HEK293T (cell line): ENCODE data around the gene NEK8.

Experiments
- ARNT ChIP-seq: fragments of 450-650 bp; IDR thresholded peaks from 2 replicates; pipeline ENCODE4 v1.6.1; 2017; ENCODE audit warnings: mild to moderate bottlenecking
- BHLHE40 ChIP-seq: fragments of 450-650 bp; IDR thresholded peaks from 2 replicates; pipeline ENCODE4 v1.6.1; 2016; ENCODE audit warnings: mild to moderate bottlenecking, moderate library complexity, borderline replicate concordance
- CTBP1 ChIP-seq: fragments of 450-650 bp; IDR thresholded peaks from 2 replicates; pipeline ENCODE4 v1.6.1; 2016; ENCODE audit warnings: borderline replicate concordance
- ELF4 ChIP-seq: fragments of 450-650 bp; IDR thresholded peaks from 2 replicates; pipeline ENCODE4 v1.6.1; 2017; ENCODE audit warnings: antibody characterized with exemption
- FOXA1 ChIP-seq: fragments of 450-650 bp; IDR thresholded peaks from 2 replicates; pipeline ENCODE4 v1.6.1; 2016; ENCODE audit warnings: mild to moderate bottlenecking
- FOXK2 ChIP-seq: fragments of 450-650 bp; IDR thresholded peaks from 2 replicates; pipeline ENCODE4 v1.6.1; 2016; ENCODE audit warnings: mild to moderate bottlenecking
- FOXM1 ChIP-seq: fragments of 450-650 bp; IDR thresholded peaks from 2 replicates; pipeline ENCODE4 v1.6.1; 2017; ENCODE audit warnings: mild to moderate bottlenecking, borderline replicate concordance
- HDGF ChIP-seq: fragments of 450-650 bp; IDR thresholded peaks from 2 replicates; pipeline ENCODE4 v1.6.1; 2017; ENCODE audit warnings: antibody characterized with exemption, borderline replicate concordance
- NFRKB ChIP-seq: fragments of 450-650 bp; IDR thresholded peaks from 2 replicates; pipeline ENCODE4 v1.6.1; 2016; ENCODE audit warnings: mild to moderate bottlenecking, moderate library complexity
- SP1 ChIP-seq: fragments of 450-650 bp; IDR thresholded peaks from 2 replicates; pipeline ENCODE4 v1.6.1; 2017
- SUZ12 ChIP-seq: fragments of 450-650 bp; IDR thresholded peaks from 2 replicates; pipeline ENCODE4 v1.6.1; 2016; ENCODE audit warnings: mild to moderate bottlenecking
- TARDBP ChIP-seq: fragments of 450-650 bp; IDR thresholded peaks from 2 replicates; pipeline ENCODE4 v1.6.1; 2016
- TF ChIP-seq, protein P1 (sequence below): fragments of 450-650 bp; IDR thresholded peaks from 2 replicates; pipeline ENCODE4 v1.6.1; 2016

DNA sequence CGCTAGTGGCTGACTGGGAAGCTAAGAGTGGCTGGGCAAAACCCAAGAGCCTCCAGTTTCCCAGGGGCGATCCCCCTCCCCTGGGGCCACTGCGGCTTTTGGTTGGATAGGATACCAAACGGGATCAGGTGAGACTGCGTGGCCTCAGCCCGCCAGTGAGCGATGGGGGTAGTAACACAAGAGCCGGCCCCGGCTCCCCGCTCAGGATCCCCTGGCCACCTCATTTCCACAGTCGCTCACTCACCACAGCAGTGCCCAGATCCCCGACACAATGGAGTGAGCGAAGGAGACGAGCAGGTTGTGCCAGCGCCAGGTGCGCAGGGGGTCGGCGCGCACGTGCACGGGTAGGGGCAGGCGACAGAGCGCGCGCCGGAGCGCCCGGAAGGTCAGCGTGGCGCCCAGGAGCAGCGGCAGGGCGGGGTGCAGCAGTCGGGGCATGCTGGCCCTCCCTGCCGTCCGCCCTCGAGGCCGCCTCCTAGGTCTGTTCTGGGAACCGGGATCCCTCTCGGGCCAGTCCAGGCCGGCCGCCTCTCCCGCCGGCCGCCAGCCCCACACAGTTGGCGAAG lies 2.8 kb upstream of the NEK8 start:
- TF ChIP-seq FOXK2 (no peak), SUZ12 (no peak), SP1 (no peak), FOXA1 (no peak), HDGF (no peak), ELF4 (peak; percentile 17; the same call in 1 of the 2 replicates), CTBP1 (no peak), TARDBP (no peak), BHLHE40 (no peak), ARNT (no peak), FOXM1 (no peak), NFRKB (no peak)
- TF ChIP-seq, protein P1, sequence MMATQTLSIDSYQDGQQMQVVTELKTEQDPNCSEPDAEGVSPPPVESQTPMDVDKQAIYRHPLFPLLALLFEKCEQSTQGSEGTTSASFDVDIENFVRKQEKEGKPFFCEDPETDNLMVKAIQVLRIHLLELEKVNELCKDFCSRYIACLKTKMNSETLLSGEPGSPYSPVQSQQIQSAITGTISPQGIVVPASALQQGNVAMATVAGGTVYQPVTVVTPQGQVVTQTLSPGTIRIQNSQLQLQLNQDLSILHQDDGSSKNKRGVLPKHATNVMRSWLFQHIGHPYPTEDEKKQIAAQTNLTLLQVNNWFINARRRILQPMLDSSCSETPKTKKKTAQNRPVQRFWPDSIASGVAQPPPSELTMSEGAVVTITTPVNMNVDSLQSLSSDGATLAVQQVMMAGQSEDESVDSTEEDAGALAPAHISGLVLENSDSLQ: no peak
